Natural killer cell (primary cell): ENCODE measurements around the gene CA11. TPM values are rescaled to one million over a fixed set of nuclear protein-coding genes. Genes with fewer than 3 reads are reported as not detected.
"Not testable (repeated sequence)": the region's sequence is repeated elsewhere in the genome, so short reads cannot be mapped to it uniquely, and the experiment has no call there.

Experiments
- ATAC-seq, 3 donors: fragments of 150-1000 bp in 2 of 3; fragments of 200-7000 bp in 1 of 3; cut with Tn5 transposase; 1 replicate in 1 of 3; 2 replicates in 2 of 3; pipeline ENCODE4 v1.10.0; 2021; ENCODE audit warnings: mild to moderate bottlenecking in 2 of 3, moderate library complexity in 2 of 3
- DNase-seq, 2 donors: peaks; one replicate each; pipeline versions ENCODE4 v3.0.0 to v3.0.0-alpha.2; 2013 to 2021; ENCODE audit warnings: mixed read lengths in 1 of 2
- H3K27ac ChIP-seq: one replicate; pipeline ENCODE4 v1.5.1; 2013; ENCODE audit warnings: mild to moderate bottlenecking, low read length
- H3K27me3 ChIP-seq: one replicate; pipeline ENCODE4 v1.6.1; 2013; ENCODE audit warnings: low read length; ENCODE audit not compliant: control insufficient read depth, insufficient read depth
- H3K36me3 ChIP-seq: one replicate; pipeline ENCODE4 v1.6.1; 2013; ENCODE audit warnings: low read length; ENCODE audit not compliant: control insufficient read depth, insufficient read depth
- H3K4me1 ChIP-seq: one replicate; pipeline ENCODE4 v1.6.1; 2013; ENCODE audit warnings: low read length; ENCODE audit not compliant: control insufficient read depth, insufficient read depth
- H3K4me3 ChIP-seq: one replicate; pipeline ENCODE4 v1.5.1; 2013; ENCODE audit warnings: low read length
- H3K9me3 ChIP-seq: one replicate; pipeline ENCODE4 v1.6.1; 2013; ENCODE audit warnings: low read length; ENCODE audit not compliant: control insufficient read depth, insufficient read depth
- H3K27ac Mint-ChIP-seq, 2 donors: one replicate each; pipeline ENCODE4 v1.8.0; 2022; ENCODE audit warnings: mild to moderate bottlenecking in 2 of 2, mixed read lengths in 2 of 2, moderate library complexity in 1 of 2
- H3K27me3 Mint-ChIP-seq, 2 donors: one replicate each; pipeline ENCODE4 v1.8.0; 2022; ENCODE audit warnings: low read depth in 2 of 2, mixed read lengths in 2 of 2
- H3K36me3 Mint-ChIP-seq: one replicate; pipeline ENCODE4 v1.8.0; 2022; ENCODE audit warnings: mixed read lengths
- H3K4me1 Mint-ChIP-seq, 2 donors: one replicate each; pipeline ENCODE4 v1.8.0; 2022; ENCODE audit warnings: mixed read lengths in 2 of 2
- H3K4me3 Mint-ChIP-seq: one replicate; pipeline ENCODE4 v1.8.0; 2022; ENCODE audit warnings: mild to moderate bottlenecking, moderate library complexity, mixed read lengths
- H3K9me3 Mint-ChIP-seq, 2 donors: one replicate each; pipeline ENCODE4 v1.8.0; 2022; ENCODE audit warnings: mixed read lengths in 2 of 2
- CTCF ChIP-seq: fragments of 200-600 bp; IDR thresholded peaks from one replicate; pipeline ENCODE4 v1.8.0; 2022; ENCODE audit warnings: antibody characterized with exemption
- WGBS: methylation state at CpG from one replicate; pipeline ENCODE4 v1.1.7; 2013; ENCODE audit warnings: missing lambda C conversion rate; ENCODE audit not compliant: insufficient coverage; 5-methylcytosine and 5-hydroxymethylcytosine counted together
- intact Hi-C: fragments of 100-400 bp; cut with micrococcal nuclease; formaldehyde crosslinking; loops from one replicate; pipeline ENCODE4 v1.14.2; 2022
- total RNA-seq, 4 donors: library from RNA; stranded (reverse); fragments of 120-200 nt in 1 of 4; gene quantifications; one replicate each; pipeline versions ENCODE4 v1.2.3 to v1.2.4, GENCODE V29; 2013 to 2022

CA11 gene
- total RNA-seq, 3 donors from 2014 or later (not counting 1 experiment from before 2014, with no cell fraction given): 9.2 to 11.9 (median 11.0) TPM

- no peaks in the 10 kb centered on the region for H3K9me3 ChIP-seq
- WGBS: 85% methylated on average over 45 of the region's 45 CpGs
- DNase-seq (no peak), ATAC-seq (no peak)
- no peaks in the 10 kb centered on the region for H3K36me3 ChIP-seq
- intact Hi-C loops: no loop called here
- no peaks in the 10 kb centered on the region for H3K27me3 ChIP-seq
- Mint-ChIP-seq H3K9me3 (no peaks in the 10 kb centered on the region), H3K36me3 (no peaks in the 10 kb centered on the region), H3K27me3 (no peaks in the 10 kb centered on the region), H3K4me1 (peaks cover under 1% of the 10 kb centered on the region in 2 donors), H3K27ac (no peak overlapping the region), H3K4me3 (no peak overlapping the region)
- TF ChIP-seq CTCF: no peak
- H3K27ac ChIP-seq: no peak overlapping the region
- peaks cover 8% of the 10 kb centered on the region for H3K4me1 ChIP-seq
- H3K4me3 ChIP-seq: no peak overlapping the region
These were observed 34.6 kb upstream of the CA11 start for GRCh38 chr19:48680436-48681126.

DNA sequence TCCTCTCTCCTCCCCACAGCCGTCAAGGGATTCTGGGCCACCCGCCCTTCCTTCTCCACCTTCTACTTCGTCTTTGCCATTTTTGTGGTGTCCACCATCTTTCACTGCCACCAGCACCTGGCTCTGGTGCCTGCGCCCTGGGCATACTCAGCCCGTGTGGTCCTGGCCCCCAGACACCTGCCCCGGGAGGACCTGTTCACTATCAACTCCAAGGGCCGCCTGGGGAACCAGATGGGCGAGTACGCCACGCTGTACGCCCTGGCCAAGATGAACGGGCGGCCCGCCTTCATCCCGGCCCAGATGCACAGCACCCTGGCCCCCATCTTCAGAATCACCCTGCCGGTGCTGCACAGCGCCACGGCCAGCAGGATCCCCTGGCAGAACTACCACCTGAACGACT, 34.0 kb upstream of the CA11 start:
- H3K27me3 Mint-ChIP-seq, DNase-seq, H3K27ac Mint-ChIP-seq, ATAC-seq, H3K27me3 ChIP-seq, intact Hi-C loops, H3K4me3 ChIP-seq, H3K36me3 ChIP-seq, H3K9me3 Mint-ChIP-seq, H3K9me3 ChIP-seq, H3K36me3 Mint-ChIP-seq, H3K27ac ChIP-seq, H3K4me1 Mint-ChIP-seq, H3K4me3 Mint-ChIP-seq: not testable (repeated sequence)
- WGBS: 85% methylated on average over 19 of the region's 19 CpGs
- peaks cover 14% of the 10 kb centered on the region for H3K4me1 ChIP-seq

GRCh38 chr19:48678201-48678600, 32.2 kb upstream of the CA11 start:
- intact Hi-C loops: loop anchor here (5.0 kb wide), 1 partner anchor 41 kb away; the partner anchor contains the start of gene DBP
- 87% methylated on average over 2 of the region's 4 CpGs for WGBS
- H3K9me3 ChIP-seq: no peaks in the 10 kb centered on the region
- TF ChIP-seq CTCF: no peak
- H3K36me3 ChIP-seq: no peaks in the 10 kb centered on the region
- peaks cover 0 to 3% of the 10 kb centered on the region in 2 donors for H3K27me3 Mint-ChIP-seq
- H3K27ac ChIP-seq: no peak overlapping the region
- H3K4me1 Mint-ChIP-seq: peaks cover 7 to 8% of the 10 kb centered on the region in 2 donors
- H3K27me3 ChIP-seq: no peaks in the 10 kb centered on the region
- ATAC-seq (no peak), DNase-seq (no peak)
- H3K27ac Mint-ChIP-seq: no peak overlapping the region
- H3K4me1 ChIP-seq: peaks cover 14% of the 10 kb centered on the region
- no peak overlapping the region for H3K4me3 Mint-ChIP-seq
- H3K36me3 Mint-ChIP-seq: no peaks in the 10 kb centered on the region
- no peak overlapping the region for H3K4me3 ChIP-seq
- H3K9me3 Mint-ChIP-seq: no peaks in the 10 kb centered on the region

- Histone ChIP-seq H3K27me3 (no peaks in the 10 kb centered on the region), H3K36me3 (no peaks in the 10 kb centered on the region), H3K9me3 (no peaks in the 10 kb centered on the region), H3K4me1 (peaks cover 14% of the 10 kb centered on the region), H3K27ac (no peak overlapping the region), H3K4me3 (no peak overlapping the region)
- no peak overlapping the region for H3K4me3 Mint-ChIP-seq
- ATAC-seq (no peak), DNase-seq (no peak)
- TF ChIP-seq CTCF: no peak
- intact Hi-C loops: loop anchor here (5.0 kb wide), 1 partner anchor 40 kb away; the partner anchor contains the start of gene DBP
- H3K27ac Mint-ChIP-seq: no peak overlapping the region
- H3K4me1 Mint-ChIP-seq: peaks cover 7 to 8% of the 10 kb centered on the region in 2 donors
- H3K9me3 Mint-ChIP-seq: no peaks in the 10 kb centered on the region
- H3K36me3 Mint-ChIP-seq: no peaks in the 10 kb centered on the region
- H3K27me3 Mint-ChIP-seq: peaks cover 0 to 3% of the 10 kb centered on the region in 2 donors
- WGBS: 94% methylated on average over 13 of the region's 13 CpGs
These were observed 30.9 kb upstream of the CA11 start for GRCh38 chr19:48676887-48677286.
